Ovary (tissue), 9 donors: ENCODE data around the gene MEGF6. TPM values are rescaled to one million over a fixed set of nuclear protein-coding genes. Genes with fewer than 3 reads are reported as not detected.

ENCODE experiments used
- DNase-seq, 5 donors: peaks; one replicate each; pipeline ENCODE4 v3.0.0-alpha.2; 2019 to 2020
- H3K27ac ChIP-seq, 2 donors: fragments of 200-600 bp; one replicate each; pipeline versions ENCODE4 v1.5.1 to v1.8.0; 2019 to 2022
- H3K27me3 ChIP-seq: fragments of 200-600 bp; one replicate; pipeline ENCODE4 v1.8.0; 2022
- H3K36me3 ChIP-seq: fragments of 200-600 bp; sonication (generic); one replicate; pipeline ENCODE4 v1.5.1; 2019
- H3K4me1 ChIP-seq: one replicate; pipeline ENCODE4 v1.8.1; 2013; ENCODE audit warnings: mild to moderate bottlenecking, moderate library complexity; ENCODE audit not compliant: insufficient read depth
- H3K4me3 ChIP-seq: fragments of 200-600 bp; sonication (generic); one replicate; pipeline ENCODE4 v1.5.1; 2017
- H3K9me3 ChIP-seq, 2 donors: fragments of 200-600 bp in 1 of 2; sonication (generic) in 1 of 2; one replicate each; pipeline versions ENCODE4 v1.5.1 to v1.8.1; 2013 to 2019; ENCODE audit warnings: mild to moderate bottlenecking in 1 of 2, moderate library complexity in 1 of 2
- EP300 ChIP-seq: sonication (generic); formaldehyde crosslinking; IDR thresholded peaks from one replicate; pipeline ENCODE4 v1.6.1; 2017; ENCODE audit warnings: antibody characterized with exemption
- POLR2A ChIP-seq: fragments of 450-650 bp; IDR thresholded peaks from one replicate; pipeline ENCODE4 v1.6.1; 2017; ENCODE audit warnings: antibody characterized with exemption, mild to moderate bottlenecking, moderate library complexity
- WGBS, 3 donors: extraction: QIAGEN DNeasy Blood & Tissue Kit in 1 of 3; methylation state at CpG; one replicate each; pipeline versions ENCODE4 v1.1.5 to v1.1.7; 2013 to 2017; 5-methylcytosine and 5-hydroxymethylcytosine counted together
- intact Hi-C, 4 donors: fragments of 100-400 bp; cut with DNase I; formaldehyde crosslinking; loops; one replicate each; pipeline versions ENCODE4 v1.11.0 to v1.15.1; 2022 to 2023
- polyA plus RNA-seq, 2 donors: library from polyadenylated mRNA; stranded (reverse); fragments of 200-250 nt in 1 of 2; fragments of 350-450 nt in 1 of 2; fragmentation: Illumina TruSeq in 1 of 2; extraction: RNeasy Lipid Tissue Mini Kit (QIAGEN cat#74804) in 1 of 2; gene quantifications; one replicate each; pipeline ENCODE4 v1.2.3, GENCODE V29; 2013 to 2014
- total RNA-seq, 7 donors: library from RNA; depleted of rRNA in 2 of 7; stranded (reverse); fragments of >200 nt in 2 of 7; fragmentation: NEBNext Ultra II Directional in 3 of 7; extraction: Animal tissue kit (Norgen Biotek cat#: 25700) in 3 of 7; gene quantifications; one replicate each; pipeline versions ENCODE4 v1.1.0 to v1.2.4, GENCODE V29; 2016 to 2023
- TF ChIP-seq, protein P1 (sequence below), 3 donors: fragments of 450-650 bp in 2 of 3; fragments of 200-600 bp in 1 of 3; IDR thresholded peaks; one replicate each; pipeline versions ENCODE4 v1.5.1 to v1.8.0; 2016 to 2022; ENCODE audit warnings: antibody characterized with exemption in 3 of 3, mild to moderate bottlenecking in 1 of 3
- donor health status: DM: no; HTN: no; CAD: no; lungs with moderate emphysema.
- donor health status: DM: no; HTN: no; CAD: no.
- donor health status: Bipolar disorder and iron deficiency.
- donor health status: DM: yes; HTN: yes; CAD: no.
- donor health status: DM: no; HTN: no; CAD: no.
- donor health status: DM: yes; HTN: yes; CAD: no.

MEGF6 gene
- total and polyA plus RNA-seq, 9 donors = 0.10 to 117 (median 12.5) TPM

- intact Hi-C loops = no loop called here
- Histone ChIP-seq H3K27ac (no peak overlapping the region), H3K36me3 (no peaks in the 10 kb centered on the region), H3K4me1 (peaks cover 4% of the 10 kb centered on the region), H3K4me3 (no peak overlapping the region), H3K27me3 (no peaks in the 10 kb centered on the region), H3K9me3 (no peaks in the 10 kb centered on the region)
- WGBS, 3 donors = 70 to 86% (median 84%) methylated on average over 14 of the region's 14 CpGs
- no peak for DNase-seq
- TF ChIP-seq EP300 = no peak
- TF ChIP-seq POLR2A = no peak
- TF ChIP-seq, protein P1, sequence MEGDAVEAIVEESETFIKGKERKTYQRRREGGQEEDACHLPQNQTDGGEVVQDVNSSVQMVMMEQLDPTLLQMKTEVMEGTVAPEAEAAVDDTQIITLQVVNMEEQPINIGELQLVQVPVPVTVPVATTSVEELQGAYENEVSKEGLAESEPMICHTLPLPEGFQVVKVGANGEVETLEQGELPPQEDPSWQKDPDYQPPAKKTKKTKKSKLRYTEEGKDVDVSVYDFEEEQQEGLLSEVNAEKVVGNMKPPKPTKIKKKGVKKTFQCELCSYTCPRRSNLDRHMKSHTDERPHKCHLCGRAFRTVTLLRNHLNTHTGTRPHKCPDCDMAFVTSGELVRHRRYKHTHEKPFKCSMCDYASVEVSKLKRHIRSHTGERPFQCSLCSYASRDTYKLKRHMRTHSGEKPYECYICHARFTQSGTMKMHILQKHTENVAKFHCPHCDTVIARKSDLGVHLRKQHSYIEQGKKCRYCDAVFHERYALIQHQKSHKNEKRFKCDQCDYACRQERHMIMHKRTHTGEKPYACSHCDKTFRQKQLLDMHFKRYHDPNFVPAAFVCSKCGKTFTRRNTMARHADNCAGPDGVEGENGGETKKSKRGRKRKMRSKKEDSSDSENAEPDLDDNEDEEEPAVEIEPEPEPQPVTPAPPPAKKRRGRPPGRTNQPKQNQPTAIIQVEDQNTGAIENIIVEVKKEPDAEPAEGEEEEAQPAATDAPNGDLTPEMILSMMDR (IDR thresholded peaks at IDR 0.05) = no peak
Measured at GRCh38 chr1:3475839-3476573, 135.3 kb downstream of the MEGF6 start.

DNA sequence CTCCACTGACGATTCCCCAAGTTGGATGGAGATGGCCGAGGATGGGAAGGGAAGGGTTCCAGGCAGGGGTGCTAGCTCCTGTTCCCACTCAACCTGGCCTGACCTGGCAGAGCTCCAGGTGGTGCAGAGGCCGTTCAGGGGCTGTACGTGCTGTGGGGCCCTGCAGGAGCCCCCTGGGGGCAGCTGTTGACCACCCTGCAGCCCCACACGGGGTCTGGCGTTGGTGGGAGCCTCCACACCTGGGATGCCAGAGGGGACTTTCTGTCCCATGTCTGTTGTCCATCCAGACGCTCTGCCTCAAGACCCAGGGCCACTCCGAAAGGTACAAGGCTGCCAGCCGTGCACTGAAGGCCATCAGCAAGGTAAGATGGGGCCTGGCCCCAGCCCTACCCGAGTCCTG, 136.9 kb downstream of the MEGF6 start:
- Histone ChIP-seq H3K4me1 (peaks cover 4% of the 10 kb centered on the region), H3K27me3 (no peaks in the 10 kb centered on the region), H3K27ac (no peak overlapping the region), H3K9me3 (no peaks in the 10 kb centered on the region), H3K4me3 (no peak overlapping the region), H3K36me3 (no peaks in the 10 kb centered on the region)
- DNase-seq = no peak
- TF ChIP-seq, protein P1 (IDR thresholded peaks at IDR 0.05) = no peak
- no peak for TF ChIP-seq POLR2A
- no peak for TF ChIP-seq EP300
- WGBS, 3 donors = 64 to 68% (median 68%) methylated on average over 10 of the region's 10 CpGs
- intact Hi-C loops = no loop called here

- intact Hi-C loops = no loop called here
- Histone ChIP-seq H3K4me3 (no peak overlapping the region), H3K36me3 (no peaks in the 10 kb centered on the region), H3K4me1 (peaks cover 4% of the 10 kb centered on the region), H3K27me3 (no peaks in the 10 kb centered on the region), H3K9me3 (no peaks in the 10 kb centered on the region), H3K27ac (no peak overlapping the region)
- no peak for TF ChIP-seq POLR2A
- TF ChIP-seq, protein P1 (IDR thresholded peaks at IDR 0.05) = no peak
- no peak for TF ChIP-seq EP300
- DNase-seq = no peak
- 93 to 95% (median 95%) methylated on average over 8 of the region's 8 CpGs for WGBS, 3 donors
Measured at GRCh38 chr1:3474016-3474415, 137.3 kb downstream of the MEGF6 start.

- Histone ChIP-seq H3K4me3 (no peak overlapping the region), H3K4me1 (peaks cover 4% of the 10 kb centered on the region), H3K27ac (no peak overlapping the region), H3K27me3 (no peaks in the 10 kb centered on the region), H3K9me3 (no peaks in the 10 kb centered on the region), H3K36me3 (no peaks in the 10 kb centered on the region)
- TF ChIP-seq EP300 (no peak), POLR2A (no peak)
- TF ChIP-seq, protein P1 (IDR thresholded peaks at IDR 0.05) = no peak
- WGBS, 3 donors = 44 to 59% (median 49%) methylated on average over 20 of the region's 20 CpGs
- intact Hi-C loops = no loop called here
- no peak for DNase-seq
Measured at GRCh38 chr1:3473381-3473844, 137.9 kb downstream of the MEGF6 start.
